Ovary (tissue), 9 donors: ENCODE results near the gene CHST4. TPM values are rescaled to one million over a fixed set of nuclear protein-coding genes. Genes with fewer than 3 reads are reported as not detected.
"Not testable (repeated sequence)": the region's sequence is repeated elsewhere in the genome, so short reads cannot be mapped to it uniquely, and the experiment has no call there.

Experiments used
- DNase-seq, 5 donors: peaks; one replicate each; pipeline ENCODE4 v3.0.0-alpha.2; 2019 to 2020
- H3K27ac ChIP-seq, 2 donors: fragments of 200-600 bp; one replicate each; pipeline versions ENCODE4 v1.5.1 to v1.8.0; 2019 to 2022
- H3K27me3 ChIP-seq: fragments of 200-600 bp; one replicate; pipeline ENCODE4 v1.8.0; 2022
- H3K36me3 ChIP-seq: fragments of 200-600 bp; sonication (generic); one replicate; pipeline ENCODE4 v1.5.1; 2019
- H3K4me1 ChIP-seq: one replicate; pipeline ENCODE4 v1.8.1; 2013; ENCODE audit warnings: mild to moderate bottlenecking, moderate library complexity; ENCODE audit not compliant: insufficient read depth
- H3K4me3 ChIP-seq: fragments of 200-600 bp; sonication (generic); one replicate; pipeline ENCODE4 v1.5.1; 2017
- H3K9me3 ChIP-seq, 2 donors: fragments of 200-600 bp in 1 of 2; sonication (generic) in 1 of 2; one replicate each; pipeline versions ENCODE4 v1.5.1 to v1.8.1; 2013 to 2019; ENCODE audit warnings: mild to moderate bottlenecking in 1 of 2, moderate library complexity in 1 of 2
- CTCF ChIP-seq, 3 donors: fragments of 450-650 bp in 2 of 3; fragments of 200-600 bp in 1 of 3; IDR thresholded peaks; one replicate each; pipeline versions ENCODE4 v1.5.1 to v1.8.0; 2016 to 2022; ENCODE audit warnings: antibody characterized with exemption in 3 of 3, mild to moderate bottlenecking in 1 of 3
- EP300 ChIP-seq: sonication (generic); formaldehyde crosslinking; IDR thresholded peaks from one replicate; pipeline ENCODE4 v1.6.1; 2017; ENCODE audit warnings: antibody characterized with exemption
- POLR2A ChIP-seq: fragments of 450-650 bp; IDR thresholded peaks from one replicate; pipeline ENCODE4 v1.6.1; 2017; ENCODE audit warnings: antibody characterized with exemption, mild to moderate bottlenecking, moderate library complexity
- WGBS, 3 donors: extraction: QIAGEN DNeasy Blood & Tissue Kit in 1 of 3; methylation state at CpG; one replicate each; pipeline versions ENCODE4 v1.1.5 to v1.1.7; 2013 to 2017; 5-methylcytosine and 5-hydroxymethylcytosine counted together
- intact Hi-C, 4 donors: fragments of 100-400 bp; cut with DNase I; formaldehyde crosslinking; loops; one replicate each; pipeline versions ENCODE4 v1.11.0 to v1.15.1; 2022 to 2023
- polyA plus RNA-seq, 2 donors: library from polyadenylated mRNA; stranded (reverse); fragments of 200-250 nt in 1 of 2; fragments of 350-450 nt in 1 of 2; fragmentation: Illumina TruSeq in 1 of 2; extraction: RNeasy Lipid Tissue Mini Kit (QIAGEN cat#74804) in 1 of 2; gene quantifications; one replicate each; pipeline ENCODE4 v1.2.3, GENCODE V29; 2013 to 2014
- total RNA-seq, 7 donors: library from RNA; depleted of rRNA in 2 of 7; stranded (reverse); fragments of >200 nt in 2 of 7; fragmentation: NEBNext Ultra II Directional in 3 of 7; extraction: Animal tissue kit (Norgen Biotek cat#: 25700) in 3 of 7; gene quantifications; one replicate each; pipeline versions ENCODE4 v1.1.0 to v1.2.4, GENCODE V29; 2016 to 2023
- donor health status: DM: no; HTN: no; CAD: no; lungs with moderate emphysema.
- donor health status: DM: no; HTN: no; CAD: no.
- donor health status: Bipolar disorder and iron deficiency.
- donor health status: DM: yes; HTN: yes; CAD: no.
- donor health status: DM: no; HTN: no; CAD: no.
- donor health status: DM: yes; HTN: yes; CAD: no.

Gene CHST4
- total and polyA plus RNA-seq, 9 donors: 0.05 to 4.0 (median 0.43) TPM; not detected in 3

- Histone ChIP-seq H3K9me3 (no peaks in the 10 kb centered on the region), H3K27ac (no peak overlapping the region), H3K27me3 (no peaks in the 10 kb centered on the region), H3K4me1 (no peaks in the 10 kb centered on the region), H3K36me3 (no peaks in the 10 kb centered on the region), H3K4me3 (no peak overlapping the region)
- 73 to 79% (median 78%) methylated on average over 5 of the region's 5 CpGs for WGBS, 3 donors
- DNase-seq: no peak
- TF ChIP-seq CTCF (IDR thresholded peaks at IDR 0.05): no peak
- no peak for TF ChIP-seq POLR2A
- no peak for TF ChIP-seq EP300
- intact Hi-C loops: no loop called here
These were observed 47.3 kb downstream of the CHST4 start for GRCh38 chr16:71573387-71574094.

GRCh38 chr16:71574702-71575101, 48.5 kb downstream of the CHST4 start:
- no peak for TF ChIP-seq EP300
- no peak for TF ChIP-seq CTCF (IDR thresholded peaks at IDR 0.05)
- no peak for TF ChIP-seq POLR2A
- Histone ChIP-seq H3K4me1 (no peaks in the 10 kb centered on the region), H3K4me3 (no peak overlapping the region), H3K36me3 (no peaks in the 10 kb centered on the region), H3K27ac (no peak overlapping the region), H3K9me3 (no peaks in the 10 kb centered on the region), H3K27me3 (no peaks in the 10 kb centered on the region)
- intact Hi-C loops: no loop called here
- no peak for DNase-seq

GRCh38 chr16:71576971-71577370, 50.7 kb downstream of the CHST4 start, which contains the start of gene TAT:
Gene TAT (minus strand): TSS chr16:71577092. CDS start chr16:71576415, 677 bp downstream.
- Histone ChIP-seq H3K36me3 (no peaks in the 10 kb centered on the region), H3K27me3 (no peaks in the 10 kb centered on the region), H3K4me3 (no peak within 1 kb of the TSS), H3K27ac (no peak within 1 kb of the TSS), H3K4me1 (no peaks in the 10 kb centered on the region), H3K9me3 (no peaks in the 10 kb centered on the region)
- no peak for DNase-seq
- WGBS, 3 donors: 13 to 22% (median 14%) methylated on average over 3 of the region's 3 CpGs
- intact Hi-C loops: no loop called here
- TF ChIP-seq CTCF (IDR thresholded peaks at IDR 0.05): no peak
- no peak for TF ChIP-seq POLR2A
- no peak for TF ChIP-seq EP300

GRCh38 chr16:71582553-71582848, 56.3 kb downstream of the CHST4 start:
- H3K4me1 ChIP-seq, DNase-seq, H3K9me3 ChIP-seq, H3K4me3 ChIP-seq, H3K27ac ChIP-seq, H3K36me3 ChIP-seq, H3K27me3 ChIP-seq, intact Hi-C loops: not testable (repeated sequence)
- 90 to 93% (median 90%) methylated on average over 5 of the region's 5 CpGs for WGBS, 3 donors

- H3K4me1 ChIP-seq: no peaks in the 10 kb centered on the region
- no peak overlapping the region for H3K4me3 ChIP-seq
- H3K27ac ChIP-seq: no peak overlapping the region
- WGBS, 3 donors: 79 to 88% (median 81%) methylated on average over 3 of the region's 3 CpGs
- H3K9me3 ChIP-seq: no peaks in the 10 kb centered on the region
- H3K36me3 ChIP-seq: no peaks in the 10 kb centered on the region
- intact Hi-C loops: no loop called here
- no peaks in the 10 kb centered on the region for H3K27me3 ChIP-seq
- no peak for DNase-seq
- TF ChIP-seq POLR2A (no peak), EP300 (no peak), CTCF (IDR thresholded peaks at IDR 0.05) (no peak)
These were observed 58.5 kb downstream of the CHST4 start for GRCh38 chr16:71584543-71585317.
